Measurements from ENCODE around the gene LSAMP. TPM values are rescaled to one million over a fixed set of nuclear protein-coding genes. Genes with fewer than 3 reads are reported as not detected.

LSAMP gene
- total RNA-seq, 1 experiment from 2014 or later = 5.7 TPM

DNA sequence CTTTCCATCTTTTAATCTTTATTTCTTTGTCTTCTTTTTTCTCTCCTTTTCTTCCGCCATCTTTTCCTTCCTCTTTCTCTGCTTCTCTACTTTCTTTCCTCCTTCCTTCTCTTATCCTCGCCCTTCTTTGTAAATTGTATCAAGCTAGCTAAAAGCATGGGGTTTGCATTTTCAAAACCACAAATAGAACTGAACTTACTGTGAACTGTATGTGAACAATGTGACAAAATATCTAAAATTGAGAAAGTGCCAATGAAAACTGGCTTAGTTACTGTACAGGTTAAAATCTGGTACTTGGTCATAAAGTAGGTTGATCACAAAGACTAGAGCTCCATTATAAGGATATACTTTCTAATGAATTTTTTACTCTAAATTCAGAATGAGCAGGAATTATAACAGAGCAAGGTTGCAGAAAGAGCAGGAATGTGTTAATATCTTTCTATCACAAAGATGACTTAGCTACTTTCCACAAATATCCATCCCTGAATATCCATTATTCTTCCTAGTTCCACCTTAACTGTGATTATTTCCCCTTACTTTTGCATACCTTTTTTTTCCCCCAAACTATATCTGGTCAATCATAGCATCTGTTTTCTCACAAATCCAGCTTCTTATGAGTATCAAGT is 122.4 kb downstream of the LSAMP start:
- TF ChIP-seq, protein P1, sequence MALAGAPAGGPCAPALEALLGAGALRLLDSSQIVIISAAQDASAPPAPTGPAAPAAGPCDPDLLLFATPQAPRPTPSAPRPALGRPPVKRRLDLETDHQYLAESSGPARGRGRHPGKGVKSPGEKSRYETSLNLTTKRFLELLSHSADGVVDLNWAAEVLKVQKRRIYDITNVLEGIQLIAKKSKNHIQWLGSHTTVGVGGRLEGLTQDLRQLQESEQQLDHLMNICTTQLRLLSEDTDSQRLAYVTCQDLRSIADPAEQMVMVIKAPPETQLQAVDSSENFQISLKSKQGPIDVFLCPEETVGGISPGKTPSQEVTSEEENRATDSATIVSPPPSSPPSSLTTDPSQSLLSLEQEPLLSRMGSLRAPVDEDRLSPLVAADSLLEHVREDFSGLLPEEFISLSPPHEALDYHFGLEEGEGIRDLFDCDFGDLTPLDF (CRISPR knock-in tag; IDR thresholded peaks at IDR 0.05) = no peak
- TF ChIP-seq OVOL2 (CRISPR knock-in tag; IDR thresholded peaks at IDR 0.05; ENCODE audit: borderline replicate concordance) (no peak), TP53 (CRISPR knock-in tag; IDR thresholded peaks at IDR 0.05) (no peak), ZNF671 (CRISPR knock-in tag; IDR thresholded peaks at IDR 0.05) (no peak)
- no peak for DNase-seq (ENCODE audit: low spot score)
- H3K27ac Mint-ChIP-seq = no peak overlapping the region
- no peaks in the 10 kb centered on the region for H3K36me3 Mint-ChIP-seq
- ATAC-seq = no peak
- H3K9me3 Mint-ChIP-seq = no peaks in the 10 kb centered on the region
- CTCF ChIA-PET = no interaction called here
- no peak overlapping the region for H3K4me3 Mint-ChIP-seq
- no peaks in the 10 kb centered on the region for H3K27me3 Mint-ChIP-seq (ENCODE audit: low read depth)
- POLR2A ChIA-PET = no interaction called here
- peaks cover 12% of the 10 kb centered on the region; the same call in 1 of the 2 replicates for H3K4me1 Mint-ChIP-seq

DNA sequence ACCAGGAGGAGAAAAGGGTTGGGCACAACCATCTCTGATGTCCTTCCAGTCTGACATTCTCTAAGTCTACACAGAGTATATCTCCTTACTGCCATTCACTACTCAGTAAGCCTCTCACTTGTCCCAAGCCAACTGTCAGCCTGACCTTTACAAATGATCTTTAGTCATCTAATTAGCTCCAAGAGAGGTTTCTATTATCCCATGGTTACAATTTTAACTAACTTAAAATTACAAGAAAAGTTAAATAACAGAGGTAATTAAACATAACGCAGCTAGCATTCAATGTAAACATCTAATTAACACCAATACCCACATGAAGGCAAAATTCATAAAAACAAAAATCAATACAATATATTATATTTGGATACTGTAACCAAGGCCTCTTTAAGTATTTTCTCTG is 126.9 kb downstream of the LSAMP start:
- ChIA-PET POLR2A (interaction anchor here (0.6 kb wide), 1 partner anchor 730 kb away, joined by 8 read pairs; no protein-coding TSS in a partner anchor), CTCF (no interaction called here)
- Mint-ChIP-seq H3K4me1 (peaks cover 17% of the 10 kb centered on the region), H3K27ac (no peak overlapping the region), H3K4me3 (no peak overlapping the region), H3K9me3 (no peaks in the 10 kb centered on the region), H3K27me3 (ENCODE audit: low read depth) (no peaks in the 10 kb centered on the region), H3K36me3 (no peaks in the 10 kb centered on the region)
- ATAC-seq = no peak
- no peak for DNase-seq (ENCODE audit: low spot score)
- TF ChIP-seq PRRX2 (CRISPR knock-in tag; IDR thresholded peaks at IDR 0.05) = no peak
- TF ChIP-seq, protein P2, sequence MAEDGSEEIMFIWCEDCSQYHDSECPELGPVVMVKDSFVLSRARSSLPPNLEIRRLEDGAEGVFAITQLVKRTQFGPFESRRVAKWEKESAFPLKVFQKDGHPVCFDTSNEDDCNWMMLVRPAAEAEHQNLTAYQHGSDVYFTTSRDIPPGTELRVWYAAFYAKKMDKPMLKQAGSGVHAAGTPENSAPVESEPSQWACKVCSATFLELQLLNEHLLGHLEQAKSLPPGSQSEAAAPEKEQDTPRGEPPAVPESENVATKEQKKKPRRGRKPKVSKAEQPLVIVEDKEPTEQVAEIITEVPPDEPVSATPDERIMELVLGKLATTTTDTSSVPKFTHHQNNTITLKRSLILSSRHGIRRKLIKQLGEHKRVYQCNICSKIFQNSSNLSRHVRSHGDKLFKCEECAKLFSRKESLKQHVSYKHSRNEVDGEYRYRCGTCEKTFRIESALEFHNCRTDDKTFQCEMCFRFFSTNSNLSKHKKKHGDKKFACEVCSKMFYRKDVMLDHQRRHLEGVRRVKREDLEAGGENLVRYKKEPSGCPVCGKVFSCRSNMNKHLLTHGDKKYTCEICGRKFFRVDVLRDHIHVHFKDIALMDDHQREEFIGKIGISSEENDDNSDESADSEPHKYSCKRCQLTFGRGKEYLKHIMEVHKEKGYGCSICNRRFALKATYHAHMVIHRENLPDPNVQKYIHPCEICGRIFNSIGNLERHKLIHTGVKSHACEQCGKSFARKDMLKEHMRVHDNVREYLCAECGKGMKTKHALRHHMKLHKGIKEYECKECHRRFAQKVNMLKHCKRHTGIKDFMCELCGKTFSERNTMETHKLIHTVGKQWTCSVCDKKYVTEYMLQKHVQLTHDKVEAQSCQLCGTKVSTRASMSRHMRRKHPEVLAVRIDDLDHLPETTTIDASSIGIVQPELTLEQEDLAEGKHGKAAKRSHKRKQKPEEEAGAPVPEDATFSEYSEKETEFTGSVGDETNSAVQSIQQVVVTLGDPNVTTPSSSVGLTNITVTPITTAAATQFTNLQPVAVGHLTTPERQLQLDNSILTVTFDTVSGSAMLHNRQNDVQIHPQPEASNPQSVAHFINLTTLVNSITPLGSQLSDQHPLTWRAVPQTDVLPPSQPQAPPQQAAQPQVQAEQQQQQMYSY (CRISPR knock-in tag; IDR thresholded peaks at IDR 0.05) = no peak
- no peak for TF ChIP-seq ZNF263 (CRISPR knock-in tag; IDR thresholded peaks at IDR 0.05; ENCODE audit: low read depth)
- TF ChIP-seq NFYB (CRISPR knock-in tag; conservative IDR thresholded peaks at IDR 0.05; ENCODE audit: low read depth) = no peak
- no peak for TF ChIP-seq EMX1 (CRISPR knock-in tag; IDR thresholded peaks at IDR 0.05)
- TF ChIP-seq, protein P3, sequence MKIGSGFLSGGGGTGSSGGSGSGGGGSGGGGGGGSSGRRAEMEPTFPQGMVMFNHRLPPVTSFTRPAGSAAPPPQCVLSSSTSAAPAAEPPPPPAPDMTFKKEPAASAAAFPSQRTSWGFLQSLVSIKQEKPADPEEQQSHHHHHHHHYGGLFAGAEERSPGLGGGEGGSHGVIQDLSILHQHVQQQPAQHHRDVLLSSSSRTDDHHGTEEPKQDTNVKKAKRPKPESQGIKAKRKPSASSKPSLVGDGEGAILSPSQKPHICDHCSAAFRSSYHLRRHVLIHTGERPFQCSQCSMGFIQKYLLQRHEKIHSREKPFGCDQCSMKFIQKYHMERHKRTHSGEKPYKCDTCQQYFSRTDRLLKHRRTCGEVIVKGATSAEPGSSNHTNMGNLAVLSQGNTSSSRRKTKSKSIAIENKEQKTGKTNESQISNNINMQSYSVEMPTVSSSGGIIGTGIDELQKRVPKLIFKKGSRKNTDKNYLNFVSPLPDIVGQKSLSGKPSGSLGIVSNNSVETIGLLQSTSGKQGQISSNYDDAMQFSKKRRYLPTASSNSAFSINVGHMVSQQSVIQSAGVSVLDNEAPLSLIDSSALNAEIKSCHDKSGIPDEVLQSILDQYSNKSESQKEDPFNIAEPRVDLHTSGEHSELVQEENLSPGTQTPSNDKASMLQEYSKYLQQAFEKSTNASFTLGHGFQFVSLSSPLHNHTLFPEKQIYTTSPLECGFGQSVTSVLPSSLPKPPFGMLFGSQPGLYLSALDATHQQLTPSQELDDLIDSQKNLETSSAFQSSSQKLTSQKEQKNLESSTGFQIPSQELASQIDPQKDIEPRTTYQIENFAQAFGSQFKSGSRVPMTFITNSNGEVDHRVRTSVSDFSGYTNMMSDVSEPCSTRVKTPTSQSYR (CRISPR knock-in tag; IDR thresholded peaks at IDR 0.05) = no peak
- no peak for TF ChIP-seq NR2C2 (CRISPR knock-in tag; IDR thresholded peaks at IDR 0.05)
- TF ChIP-seq KAT7 (CRISPR knock-in tag; IDR thresholded peaks at IDR 0.05; ENCODE audit: borderline replicate concordance) = no peak
- no peak for TF ChIP-seq GABPB1 (CRISPR knock-in tag; IDR thresholded peaks at IDR 0.05)
- TF ChIP-seq TP53 (CRISPR knock-in tag; IDR thresholded peaks at IDR 0.05) = no peak
- no peak for TF ChIP-seq ZNF396 (CRISPR knock-in tag; IDR thresholded peaks at IDR 0.05; ENCODE audit: borderline replicate concordance)
- no peak for TF ChIP-seq ATF1 (CRISPR knock-in tag; IDR thresholded peaks at IDR 0.05)
- TF ChIP-seq, protein P4, sequence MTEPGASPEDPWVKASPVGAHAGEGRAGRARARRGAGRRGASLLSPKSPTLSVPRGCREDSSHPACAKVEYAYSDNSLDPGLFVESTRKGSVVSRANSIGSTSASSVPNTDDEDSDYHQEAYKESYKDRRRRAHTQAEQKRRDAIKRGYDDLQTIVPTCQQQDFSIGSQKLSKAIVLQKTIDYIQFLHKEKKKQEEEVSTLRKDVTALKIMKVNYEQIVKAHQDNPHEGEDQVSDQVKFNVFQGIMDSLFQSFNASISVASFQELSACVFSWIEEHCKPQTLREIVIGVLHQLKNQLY (CRISPR knock-in tag; IDR thresholded peaks at IDR 0.05) = no peak
- TF ChIP-seq ZNF671 (CRISPR knock-in tag; IDR thresholded peaks at IDR 0.05) = no peak
